OCI-LY7 (cell line): ENCODE results near the gene FASTK. TPM values are rescaled to one million over a fixed set of nuclear protein-coding genes. Genes with fewer than 3 reads are reported as not detected.
A peak's percentile ranks its signal among the peaks of the same experiment; 100 is the strongest.

Source experiments
- BruUV-seq: library from RNA; stranded (reverse); fragments of 400-500 nt; replicated peaks from 2 replicates; lab custom pipeline; 2021; lab: Mats Ljungman, UMichigan
- CTCF ChIA-PET: fragments of 300-600 bp; sonication (Branson Sonifier 250); formaldehyde crosslinking; loops from one replicate; lab custom pipeline; 2022; ENCODE audit warnings: antibody characterized with exemption; ENCODE audit not compliant: unreplicated experiment; lab: Charles Lee
- POLR2A ChIA-PET: fragments of 300-600 bp; sonication (Branson Sonifier 250); formaldehyde crosslinking; loops from one replicate; lab custom pipeline; 2022; ENCODE audit warnings: antibody characterized with exemption; lab: Charles Lee
- DNase-seq: peaks from one replicate; pipeline ENCODE4 v3.0.0-alpha.2; 2015; ENCODE audit warnings: low spot score
- H2AFZ ChIP-seq: fragments of 200-600 bp; sonication (generic), shearing (Covaris generic); 2 replicates; pipeline ENCODE4 v1.6.1; 2014; ENCODE audit warnings: mild to moderate bottlenecking, antibody characterized with exemption, low read length, moderate library complexity
- H3K27ac ChIP-seq: fragments of 200-600 bp; sonication (generic); 2 replicates; pipeline ENCODE4 v1.5.1; 2014; ENCODE audit warnings: mixed run types, low read depth, mild to moderate bottlenecking, moderate library complexity, low read length, inconsistent platforms; ENCODE audit not compliant: poor library complexity, severe bottlenecking
- H3K36me3 ChIP-seq: fragments of 200-600 bp; sonication (generic); 2 replicates; pipeline ENCODE4 v1.6.1; 2014; ENCODE audit warnings: mild to moderate bottlenecking, antibody characterized with exemption, low read length, moderate library complexity, mixed read lengths; ENCODE audit not compliant: insufficient read depth
- H3K4me1 ChIP-seq: fragments of 200-600 bp; sonication (generic); 2 replicates; pipeline ENCODE4 v1.5.1; 2014; ENCODE audit warnings: mild to moderate bottlenecking, low read length; ENCODE audit not compliant: insufficient read depth, poor library complexity, severe bottlenecking
- H3K4me2 ChIP-seq: fragments of 200-600 bp; sonication (generic); 2 replicates; pipeline ENCODE4 v1.6.1; 2014; ENCODE audit warnings: mild to moderate bottlenecking, low read length
- H3K4me3 ChIP-seq: fragments of 200-600 bp; sonication (generic); 2 replicates; pipeline ENCODE4 v1.5.1; 2014; ENCODE audit warnings: mild to moderate bottlenecking, low read depth, low read length; ENCODE audit not compliant: poor library complexity, severe bottlenecking
- H3K79me2 ChIP-seq: fragments of 200-600 bp; sonication (generic); 2 replicates; pipeline ENCODE4 v1.6.1; 2016; ENCODE audit warnings: low read depth, mild to moderate bottlenecking, low read length, moderate library complexity, mixed read lengths; ENCODE audit not compliant: insufficient read depth
- H3K9me2 ChIP-seq: fragments of 200-600 bp; sonication (generic); 2 replicates; pipeline ENCODE4 v1.6.1; 2016; ENCODE audit warnings: mild to moderate bottlenecking, low read length, mixed read lengths; ENCODE audit not compliant: insufficient read depth
- H3K9me3 ChIP-seq: fragments of 200-600 bp; sonication (generic); 2 replicates; pipeline ENCODE4 v1.6.1; 2014; ENCODE audit warnings: mild to moderate bottlenecking, mixed run types, low read length, mixed read lengths
- H4K20me1 ChIP-seq: fragments of 200-600 bp; sonication (generic); 2 replicates; pipeline ENCODE4 v1.6.1; 2014; ENCODE audit warnings: mild to moderate bottlenecking, antibody characterized with exemption, low read length, moderate library complexity, mixed read lengths; ENCODE audit not compliant: insufficient read depth
- EZH2phosphoT487 ChIP-seq: fragments of 200-600 bp; sonication (generic); IDR thresholded peaks from 2 replicates; pipeline ENCODE4 v1.6.1; 2018; ENCODE audit warnings: low read depth, borderline replicate concordance, mild to moderate bottlenecking, mixed run types, antibody characterized with exemption, low read length, moderate library complexity, mixed read lengths
- intact Hi-C: fragments of 100-400 bp; cut with micrococcal nuclease; formaldehyde crosslinking; loops from one replicate; pipeline ENCODE4 v1.10.0; 2022; ENCODE audit not compliant: unreplicated experiment
- total RNA-seq, 2 experiments: library from RNA; depleted of rRNA in 1 of 2; stranded (reverse); fragments of >200 nt in 1 of 2; shearing (Covaris generic) in 1 of 2; gene quantifications; 2 replicates each; pipeline ENCODE4 v1.2.3, GENCODE V29; 2014 to 2022
- TF ChIP-seq, protein P1 (sequence below): fragments of 200-600 bp; sonication (generic); conservative IDR thresholded peaks from 2 replicates; pipeline ENCODE4 v1.5.1; 2014; ENCODE audit warnings: mild to moderate bottlenecking, antibody characterized with exemption, low read length, moderate library complexity, mixed read lengths

The FASTK gene
- total RNA-seq, 2 experiments from 2014 or later = 90.5 to 118 TPM

DNA sequence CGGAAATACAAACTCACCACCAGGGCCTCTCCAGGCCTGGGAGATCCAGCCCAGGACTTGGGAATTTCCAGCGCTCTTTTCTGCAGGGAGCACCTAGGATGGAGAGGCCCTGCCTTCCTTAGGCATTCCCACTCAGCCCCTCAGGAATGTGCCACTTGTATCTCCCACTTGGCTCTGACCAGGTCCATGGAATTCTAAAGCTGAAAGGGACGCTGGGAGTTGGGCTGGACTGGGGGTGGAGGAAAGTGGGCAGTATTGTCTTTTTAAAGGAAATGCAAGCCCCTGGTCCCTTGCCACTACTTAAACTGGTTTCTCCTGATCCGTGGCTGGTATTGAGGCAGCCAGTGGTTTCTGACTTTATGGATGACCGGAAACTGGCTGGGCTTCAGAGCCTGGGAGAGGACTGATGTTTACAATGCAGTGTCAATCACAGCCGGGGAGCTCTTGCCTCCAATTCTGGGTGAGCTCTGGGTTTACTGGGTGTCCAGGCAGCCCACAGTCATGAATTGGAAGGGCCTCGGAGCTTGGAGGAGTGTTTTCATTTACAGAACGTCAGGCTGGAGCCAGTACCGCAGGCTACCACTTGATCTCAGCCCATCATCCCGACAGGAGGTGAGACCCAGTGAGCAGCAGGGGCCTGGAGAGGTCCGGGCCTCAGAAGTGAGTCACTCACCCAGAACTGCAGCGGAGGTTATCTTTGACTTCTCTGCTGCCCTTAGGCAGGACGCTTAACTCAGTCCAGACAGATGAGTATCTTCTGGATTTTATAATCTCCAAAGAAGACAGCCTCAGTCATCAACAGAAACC lies 32.9 kb upstream of the FASTK start:
- Histone ChIP-seq H3K9me2 (no peaks in the 10 kb centered on the region), H3K79me2 (no peaks in the 10 kb centered on the region), H2AFZ (no peak overlapping the region), H3K4me3 (no peak overlapping the region), H3K4me1 (no peaks in the 10 kb centered on the region), H3K36me3 (no peaks in the 10 kb centered on the region), H3K27ac (no peak overlapping the region), H3K9me3 (no peaks in the 10 kb centered on the region), H4K20me1 (no peaks in the 10 kb centered on the region), H3K4me2 (no peak overlapping the region)
- no peak for TF ChIP-seq EZH2phosphoT487
- TF ChIP-seq, protein P1, sequence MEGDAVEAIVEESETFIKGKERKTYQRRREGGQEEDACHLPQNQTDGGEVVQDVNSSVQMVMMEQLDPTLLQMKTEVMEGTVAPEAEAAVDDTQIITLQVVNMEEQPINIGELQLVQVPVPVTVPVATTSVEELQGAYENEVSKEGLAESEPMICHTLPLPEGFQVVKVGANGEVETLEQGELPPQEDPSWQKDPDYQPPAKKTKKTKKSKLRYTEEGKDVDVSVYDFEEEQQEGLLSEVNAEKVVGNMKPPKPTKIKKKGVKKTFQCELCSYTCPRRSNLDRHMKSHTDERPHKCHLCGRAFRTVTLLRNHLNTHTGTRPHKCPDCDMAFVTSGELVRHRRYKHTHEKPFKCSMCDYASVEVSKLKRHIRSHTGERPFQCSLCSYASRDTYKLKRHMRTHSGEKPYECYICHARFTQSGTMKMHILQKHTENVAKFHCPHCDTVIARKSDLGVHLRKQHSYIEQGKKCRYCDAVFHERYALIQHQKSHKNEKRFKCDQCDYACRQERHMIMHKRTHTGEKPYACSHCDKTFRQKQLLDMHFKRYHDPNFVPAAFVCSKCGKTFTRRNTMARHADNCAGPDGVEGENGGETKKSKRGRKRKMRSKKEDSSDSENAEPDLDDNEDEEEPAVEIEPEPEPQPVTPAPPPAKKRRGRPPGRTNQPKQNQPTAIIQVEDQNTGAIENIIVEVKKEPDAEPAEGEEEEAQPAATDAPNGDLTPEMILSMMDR = no peak
- CTCF ChIA-PET = no interaction called here
- no TSS peak for BruUV-seq
- DNase-seq = no peak
- intact Hi-C loops = loop anchor here (5.0 to 10.0 kb wide), 2 partner anchors 96 to 219 kb away; no protein-coding TSS in a partner anchor
- POLR2A ChIA-PET = no interaction called here

DNA sequence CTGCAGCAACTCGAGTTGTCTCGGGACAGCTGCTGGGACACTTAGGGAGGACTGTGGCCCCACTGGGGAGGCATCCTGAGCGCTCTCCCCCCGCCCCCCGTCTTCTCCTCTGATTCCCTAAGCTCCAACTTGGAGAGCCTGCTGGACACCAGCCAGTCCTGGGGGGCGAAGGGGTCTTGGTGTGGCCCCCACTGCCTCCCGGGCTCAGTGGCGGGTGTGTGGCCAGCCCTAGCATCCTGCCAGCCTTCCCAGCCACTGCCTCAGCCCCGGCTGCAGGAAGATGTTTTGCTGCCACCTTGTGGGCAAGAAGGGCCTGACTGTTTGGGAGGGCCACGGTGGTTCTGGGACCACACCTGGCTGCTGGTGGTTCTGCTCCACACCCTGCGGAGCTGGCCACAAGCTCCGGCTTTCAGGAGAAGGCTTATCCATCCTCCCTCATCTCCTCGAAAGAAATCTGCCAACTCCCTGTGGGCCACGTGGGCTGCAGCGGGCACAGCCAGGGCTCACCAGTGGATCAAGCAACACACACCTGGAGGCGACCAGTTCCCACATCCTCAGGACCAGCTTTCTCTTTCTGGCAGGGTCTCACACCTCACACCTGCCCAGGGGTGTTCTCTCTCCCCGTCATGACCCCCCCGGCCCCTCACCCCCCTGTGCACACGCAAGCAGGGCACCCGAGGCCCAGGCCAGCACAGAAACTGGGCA lies 30.5 kb upstream of the FASTK start:
- ChIA-PET CTCF (interaction anchor here (0.6 to 0.8 kb wide), 7 partner anchors 16 to 765 kb away, joined by 3 to 13 read pairs (median 3); no protein-coding TSS in a partner anchor), POLR2A (interaction anchor here (0.7 kb wide), 1 partner anchor 121 kb away, joined by 3 read pairs; no protein-coding TSS in a partner anchor)
- no TSS peak for BruUV-seq
- Histone ChIP-seq H3K9me2 (no peaks in the 10 kb centered on the region), H3K4me1 (no peaks in the 10 kb centered on the region), H2AFZ (no peak overlapping the region), H3K27ac (no peak overlapping the region), H4K20me1 (no peaks in the 10 kb centered on the region), H3K4me3 (no peak overlapping the region), H3K36me3 (no peaks in the 10 kb centered on the region), H3K4me2 (no peak overlapping the region), H3K9me3 (no peaks in the 10 kb centered on the region), H3K79me2 (no peaks in the 10 kb centered on the region)
- DNase-seq = peak; percentile 74
- intact Hi-C loops = loop anchor here (1.0 to 10.0 kb wide), 6 partner anchors 24 to 332 kb away; partner anchors contain the start of genes AGAP3 and SLC4A2
- TF ChIP-seq, protein P1 = peak; percentile 86
- no peak for TF ChIP-seq EZH2phosphoT487
